ENCODE data around the gene SLC26A6. TPM values are rescaled to one million over a fixed set of nuclear protein-coding genes. Genes with fewer than 3 reads are reported as not detected.

Gene SLC26A6, protein sequence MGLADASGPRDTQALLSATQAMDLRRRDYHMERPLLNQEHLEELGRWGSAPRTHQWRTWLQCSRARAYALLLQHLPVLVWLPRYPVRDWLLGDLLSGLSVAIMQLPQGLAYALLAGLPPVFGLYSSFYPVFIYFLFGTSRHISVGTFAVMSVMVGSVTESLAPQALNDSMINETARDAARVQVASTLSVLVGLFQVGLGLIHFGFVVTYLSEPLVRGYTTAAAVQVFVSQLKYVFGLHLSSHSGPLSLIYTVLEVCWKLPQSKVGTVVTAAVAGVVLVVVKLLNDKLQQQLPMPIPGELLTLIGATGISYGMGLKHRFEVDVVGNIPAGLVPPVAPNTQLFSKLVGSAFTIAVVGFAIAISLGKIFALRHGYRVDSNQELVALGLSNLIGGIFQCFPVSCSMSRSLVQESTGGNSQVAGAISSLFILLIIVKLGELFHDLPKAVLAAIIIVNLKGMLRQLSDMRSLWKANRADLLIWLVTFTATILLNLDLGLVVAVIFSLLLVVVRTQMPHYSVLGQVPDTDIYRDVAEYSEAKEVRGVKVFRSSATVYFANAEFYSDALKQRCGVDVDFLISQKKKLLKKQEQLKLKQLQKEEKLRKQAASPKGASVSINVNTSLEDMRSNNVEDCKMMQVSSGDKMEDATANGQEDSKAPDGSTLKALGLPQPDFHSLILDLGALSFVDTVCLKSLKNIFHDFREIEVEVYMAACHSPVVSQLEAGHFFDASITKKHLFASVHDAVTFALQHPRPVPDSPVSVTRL
- total RNA-seq (2022; extraction: Qiagen RNA extraction; ENCODE audit: low read depth): 15.3 to 21.4 TPM (median 18.9 TPM) in 5 replicates

DNA sequence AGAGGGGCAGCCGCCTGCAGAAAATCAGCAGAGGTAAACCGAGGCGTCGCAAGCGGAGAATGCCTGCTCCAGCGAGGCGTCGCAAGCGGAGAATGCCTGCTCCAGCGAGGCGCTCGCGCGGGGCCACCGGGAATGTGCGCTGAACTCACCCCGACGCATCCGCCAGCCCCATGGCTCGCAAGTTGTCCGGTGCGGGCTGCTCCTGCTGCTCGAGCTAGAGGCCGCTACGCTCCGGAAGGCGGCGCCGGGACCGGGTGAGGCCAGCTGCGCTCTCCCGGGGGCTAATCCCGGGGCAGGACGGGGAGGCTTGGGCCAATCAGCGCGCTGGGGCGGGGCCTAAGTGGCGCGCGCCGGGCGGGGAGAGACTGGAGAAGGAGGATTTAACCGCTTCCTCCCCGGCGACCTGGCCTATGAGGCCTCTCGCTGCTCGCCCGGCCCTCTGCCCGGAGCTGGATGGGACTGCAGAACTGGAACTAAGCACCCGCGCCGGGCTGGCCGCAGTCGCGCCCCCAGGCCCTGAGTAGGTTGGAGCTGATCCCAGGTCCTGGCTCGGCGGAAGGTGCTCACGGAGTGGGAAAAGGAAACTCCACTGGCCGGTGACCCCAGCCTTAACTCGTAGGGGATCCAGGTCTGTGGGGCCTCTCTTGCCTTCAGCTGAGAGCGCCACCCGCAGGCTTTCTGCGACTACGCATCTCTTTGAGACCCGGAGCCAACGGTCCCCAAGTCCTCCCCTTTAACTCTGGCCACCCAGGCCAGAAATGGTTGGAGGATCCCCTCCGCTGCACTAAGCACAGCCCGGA is at the start of gene SLC26A6:
SLC26A6 (minus strand) TSS at position 240 of the 800 bp plus-strand sequence; CDS start at position 172, 68 bp downstream.

DNA sequence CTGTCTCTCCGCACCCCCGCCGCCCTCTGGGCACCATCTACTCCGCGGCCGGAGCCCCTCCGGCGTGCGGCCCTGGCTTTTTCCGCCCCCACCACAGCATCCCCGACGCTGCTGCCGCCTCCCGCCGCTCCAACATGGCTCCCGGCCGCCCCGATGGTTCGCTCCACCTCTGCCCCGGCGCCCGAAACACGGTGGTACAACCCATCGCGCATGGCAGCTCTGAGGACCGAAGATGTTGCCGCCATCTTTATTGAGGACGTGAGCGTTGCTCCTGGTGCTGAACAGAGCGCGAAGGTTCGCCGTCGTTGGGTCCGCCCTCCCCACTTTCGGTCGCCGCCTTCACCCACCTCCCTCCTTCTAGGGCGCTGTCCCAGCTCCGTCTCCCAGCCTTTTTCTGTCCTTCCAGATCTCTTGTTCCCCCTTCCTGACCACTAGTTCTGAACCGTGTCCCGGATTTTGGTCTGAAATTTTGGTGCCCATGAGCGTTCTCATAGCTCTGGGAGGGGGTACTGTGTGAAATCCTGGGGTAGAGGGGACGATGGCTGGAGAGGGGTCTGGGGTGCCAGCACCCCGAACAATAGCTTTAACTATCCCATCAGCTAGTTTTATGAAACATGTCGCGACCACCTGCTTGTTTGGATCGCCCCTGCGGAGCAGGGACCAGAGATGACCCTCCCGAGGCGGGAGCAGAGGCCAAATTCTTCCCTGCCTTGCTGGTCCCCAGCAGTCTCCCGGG is 27.7 kb upstream of the SLC26A6 start, which contains the start of gene CELSR3:
CELSR3 (minus strand) TSS at position 134 of the 736 bp plus-strand sequence. CDS start 252 bp downstream, outside the sequence.

DNA sequence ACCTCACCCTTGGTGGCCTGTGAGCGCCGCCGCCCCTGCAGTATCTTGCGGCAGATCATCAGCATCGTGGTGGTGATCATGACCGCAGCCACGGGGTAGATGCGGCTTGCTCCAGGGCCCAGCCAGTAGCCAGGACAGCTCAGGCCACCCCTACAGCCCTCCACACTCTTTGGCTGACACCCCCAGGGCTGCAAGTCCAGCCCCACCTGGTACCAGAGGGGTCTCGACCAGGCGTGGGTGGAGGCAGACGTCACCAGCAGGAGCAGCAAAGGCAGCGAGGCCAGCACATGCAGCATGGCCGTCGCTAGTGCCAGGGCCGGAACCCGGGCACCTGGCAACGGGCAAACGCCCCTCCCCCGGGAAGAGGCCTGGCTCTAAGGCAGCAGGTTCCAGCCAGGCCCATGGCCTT is 13.8 kb downstream of the SLC26A6 start, which contains the start of gene TMEM89:
TMEM89 (minus strand) TSS at position 309 of the 409 bp plus-strand sequence; CDS start at position 296, 13 bp downstream.

DNA sequence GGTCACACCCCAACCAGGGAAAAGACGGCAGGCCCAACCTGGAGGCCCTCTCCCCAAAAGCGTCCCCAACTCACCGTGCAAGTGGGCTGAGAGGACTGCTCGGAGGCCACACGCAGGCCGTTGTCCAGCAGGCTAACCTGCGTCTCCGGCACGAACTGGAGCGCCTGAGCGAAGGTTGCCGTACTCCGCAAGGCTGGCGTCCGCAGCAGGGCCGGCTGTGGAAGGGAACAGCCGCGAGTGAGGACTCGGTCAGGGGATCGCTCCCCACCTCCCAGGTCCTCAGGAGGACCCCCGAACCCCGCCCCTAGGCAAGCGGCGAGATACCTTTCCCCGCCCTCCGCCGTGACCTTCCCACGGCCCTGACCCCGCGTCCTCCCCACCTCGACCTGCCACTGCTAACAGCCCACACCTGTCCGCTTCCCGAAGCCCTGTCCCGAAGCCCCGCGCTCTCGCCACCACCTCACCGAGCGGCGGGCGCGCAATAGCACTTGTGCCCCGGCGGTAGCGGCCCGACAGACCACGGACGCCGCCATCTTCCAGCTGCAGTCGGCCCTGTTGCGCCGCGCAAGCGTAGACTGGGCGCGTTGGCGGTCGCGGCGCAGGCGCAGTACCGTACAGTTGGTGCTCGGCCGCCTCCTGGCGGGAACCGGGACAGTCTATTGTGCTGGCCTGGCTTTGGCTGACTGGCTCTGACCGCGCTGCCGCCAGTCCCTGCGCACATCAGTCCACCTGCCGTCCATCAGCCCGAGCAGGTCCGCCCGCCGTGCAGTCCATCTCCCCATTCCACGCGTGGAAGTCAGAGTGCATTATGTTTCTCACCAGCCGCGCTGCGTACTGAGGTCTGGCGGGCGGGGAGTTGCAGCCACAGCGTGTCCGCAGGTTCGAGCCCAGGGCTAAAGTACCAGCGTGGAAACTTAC is 25.9 kb downstream of the SLC26A6 start, which contains the start of gene UQCRC1:
UQCRC1 (minus strand) TSS at position 559 of the 918 bp plus-strand sequence; CDS start at position 533, 26 bp downstream.

DNA sequence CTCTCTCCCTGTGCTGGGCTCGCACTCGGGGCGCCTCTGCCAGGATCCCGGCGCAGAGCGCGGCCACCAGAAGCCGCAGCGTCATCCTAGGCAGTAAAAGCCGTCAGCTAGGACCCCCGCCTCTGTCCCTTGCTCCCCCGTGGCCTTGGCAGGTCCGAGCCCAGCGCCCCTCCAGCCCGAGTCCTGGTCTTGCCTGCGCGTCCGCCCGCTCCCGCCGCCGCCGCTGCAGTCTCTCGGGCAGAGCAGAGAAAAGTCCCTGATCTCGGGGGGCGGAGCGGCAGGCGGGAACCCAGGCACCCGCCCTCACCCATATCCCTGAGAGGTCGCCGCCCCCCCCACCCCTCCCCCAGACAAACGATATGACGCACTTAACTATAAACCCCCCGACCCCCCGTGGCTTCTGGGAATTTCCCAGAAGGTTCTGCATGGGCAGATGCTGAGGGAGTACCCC is 40.2 kb downstream of the SLC26A6 start, which contains the start of gene COL7A1:
COL7A1 (minus strand) TSS at position 255 of the 451 bp plus-strand sequence; CDS start at position 85, 170 bp downstream.

Other genes starting within 250 kb of the SLC26A6 start
- gene PLXNB1, start 205.4 kb downstream of the SLC26A6 start, total RNA-seq (2022; extraction: Qiagen RNA extraction; ENCODE audit: low read depth): 13.7 to 17.6 TPM (median 14.1 TPM) in 5 replicates
- gene CCDC51, start 195.3 kb downstream of the SLC26A6 start, total RNA-seq (2022; extraction: Qiagen RNA extraction; ENCODE audit: low read depth): 24.0 to 28.4 TPM (median 26.6 TPM) in 5 replicates
- 260 to 415 TPM (median 305 TPM) in 5 replicates for gene TMA7, start 195.2 kb downstream of the SLC26A6 start, total RNA-seq (2022; extraction: Qiagen RNA extraction; ENCODE audit: low read depth)
- gene ATRIP, start 188.7 kb downstream of the SLC26A6 start, total RNA-seq (2022; extraction: Qiagen RNA extraction; ENCODE audit: low read depth): 7.8 to 9.4 TPM (median 9.3 TPM) in 5 replicates
- 102 to 137 TPM (median 129 TPM) in 5 replicates for gene SHISA5, start 131.3 kb downstream of the SLC26A6 start, total RNA-seq (2022; extraction: Qiagen RNA extraction; ENCODE audit: low read depth)
- gene PFKFB4, start 78.7 kb downstream of the SLC26A6 start, total RNA-seq (2022; extraction: Qiagen RNA extraction; ENCODE audit: low read depth): 14.0 to 25.2 TPM (median 15.7 TPM) in 5 replicates
- 8.5 to 11.8 TPM (median 10.2 TPM) in 5 replicates for gene UCN2, start 71.7 kb downstream of the SLC26A6 start, total RNA-seq (2022; extraction: Qiagen RNA extraction; ENCODE audit: low read depth)
- 152 to 242 TPM (median 215 TPM) in 5 replicates for gene COL7A1, start 40.1 kb downstream of the SLC26A6 start, total RNA-seq (2022; extraction: Qiagen RNA extraction; ENCODE audit: low read depth)
- 161 to 184 TPM (median 180 TPM) in 5 replicates for gene UQCRC1, start 25.8 kb downstream of the SLC26A6 start, total RNA-seq (2022; extraction: Qiagen RNA extraction; ENCODE audit: low read depth)
- 0.15 to 0.24 TPM in 2 of 5 replicates, not detected in the others for gene TMEM89, start 13.7 kb downstream of the SLC26A6 start, total RNA-seq (2022; extraction: Qiagen RNA extraction; ENCODE audit: low read depth)
- gene CELSR3, start 27.4 kb upstream of the SLC26A6 start, total RNA-seq (2022; extraction: Qiagen RNA extraction; ENCODE audit: low read depth): 3.0 to 5.4 TPM (median 4.7 TPM) in 5 replicates
- gene NCKIPSD, start 50.5 kb upstream of the SLC26A6 start, total RNA-seq (2022; extraction: Qiagen RNA extraction; ENCODE audit: low read depth): 8.2 to 10.9 TPM (median 9.0 TPM) in 5 replicates
- gene IP6K2, start 81.8 kb upstream of the SLC26A6 start, total RNA-seq (2022; extraction: Qiagen RNA extraction; ENCODE audit: low read depth): 45.3 to 52.3 TPM (median 48.9 TPM) in 5 replicates
- 15.5 to 19.3 TPM (median 17.9 TPM) in 5 replicates for gene PRKAR2A, start 212.4 kb upstream of the SLC26A6 start, total RNA-seq (2022; extraction: Qiagen RNA extraction; ENCODE audit: low read depth)